RCC 7860 (cell line): ENCODE measurements around the gene INTS11.
A peak's percentile ranks its signal among the peaks of the same experiment; 100 is the strongest.

Source experiments
- DNase-seq: peaks from one replicate; pipeline ENCODE4 v3.0.0-alpha.2; 2015; ENCODE audit warnings: low spot score
- FAIRE-seq: peaks from 2 replicates; lab custom pipeline; 2012; peaks lifted over from hg19 to GRCh38; lab: Jason Lieb, UNC

The INTS11 gene

DNA sequence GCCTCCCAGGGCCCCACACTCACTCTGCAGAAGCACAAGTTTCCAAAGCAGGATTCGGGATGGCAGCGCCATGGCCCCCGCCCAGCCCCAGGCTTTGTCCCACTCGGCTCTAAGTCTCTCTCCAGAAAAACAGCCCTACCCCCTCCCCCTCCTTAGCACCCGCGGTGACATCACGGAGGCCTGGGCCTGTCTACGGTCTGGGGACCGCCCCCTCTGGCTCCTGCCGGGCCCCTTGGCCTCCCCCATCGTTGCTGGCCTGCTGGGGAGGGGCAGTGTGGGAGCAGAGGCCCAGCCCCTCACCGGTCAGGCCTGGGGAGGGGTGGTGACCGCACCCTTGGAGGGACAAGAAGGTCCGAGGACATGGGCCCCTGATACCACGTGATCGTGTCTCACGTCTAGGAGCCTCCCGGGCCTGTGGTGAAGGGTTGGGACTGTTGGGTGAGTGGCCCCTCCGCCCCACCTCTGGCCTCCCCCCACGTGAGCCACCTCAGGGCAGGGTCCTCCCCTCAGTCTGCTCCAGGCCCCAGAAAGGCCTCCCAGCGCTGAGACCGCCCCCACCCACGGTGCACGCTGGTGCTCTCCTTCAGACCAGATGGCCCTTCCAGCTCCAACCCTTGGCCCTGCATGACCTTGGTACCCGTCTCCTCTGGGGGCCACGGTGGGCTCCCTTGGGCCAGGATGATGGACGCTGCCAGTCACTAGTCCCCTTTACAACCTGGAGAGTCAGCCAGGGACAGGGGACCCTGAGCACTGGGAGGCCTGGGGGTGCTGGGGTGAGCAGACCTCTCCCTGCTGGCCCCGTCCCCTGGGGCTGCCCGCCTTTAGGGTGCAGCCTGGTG lies 34.2 kb upstream of the INTS11 start, which contains the start of gene MXRA8:
Gene MXRA8, minus strand, starts transcription at position 123 of the 839 bp plus-strand sequence. Its CDS starts 51 bp downstream, at position 72.
- FAIRE-seq: no peak
- DNase-seq: no peak

DNA sequence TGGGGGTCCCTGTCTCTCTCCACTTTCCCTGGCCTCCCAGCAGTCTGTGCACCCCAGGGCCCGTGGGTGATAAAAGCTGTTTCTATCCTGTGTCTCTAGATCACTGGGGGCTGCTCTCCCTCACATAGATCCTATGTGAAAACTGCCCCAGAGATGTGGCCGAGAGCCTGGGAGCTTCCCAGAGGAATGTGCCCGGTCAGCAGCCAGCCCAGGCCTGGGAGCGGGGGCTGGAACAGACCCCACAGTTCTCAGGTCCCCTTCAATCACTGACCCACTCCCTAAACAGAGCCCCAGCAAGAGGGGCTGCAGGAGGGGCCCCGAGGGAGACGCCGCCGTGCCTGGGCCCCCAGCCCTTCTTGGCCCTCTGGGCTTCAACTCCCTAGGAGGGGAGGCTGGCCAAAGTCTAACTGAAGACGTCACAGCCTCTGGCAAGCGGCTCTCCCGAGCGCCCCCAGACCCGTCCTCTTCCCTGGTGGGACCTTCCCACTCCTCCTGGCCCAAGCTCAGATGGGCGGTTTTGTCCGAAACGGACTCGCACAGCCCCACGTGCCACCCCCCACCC lies 33.5 kb upstream of the INTS11 start:
- FAIRE-seq (no peak), DNase-seq (no peak)

DNA sequence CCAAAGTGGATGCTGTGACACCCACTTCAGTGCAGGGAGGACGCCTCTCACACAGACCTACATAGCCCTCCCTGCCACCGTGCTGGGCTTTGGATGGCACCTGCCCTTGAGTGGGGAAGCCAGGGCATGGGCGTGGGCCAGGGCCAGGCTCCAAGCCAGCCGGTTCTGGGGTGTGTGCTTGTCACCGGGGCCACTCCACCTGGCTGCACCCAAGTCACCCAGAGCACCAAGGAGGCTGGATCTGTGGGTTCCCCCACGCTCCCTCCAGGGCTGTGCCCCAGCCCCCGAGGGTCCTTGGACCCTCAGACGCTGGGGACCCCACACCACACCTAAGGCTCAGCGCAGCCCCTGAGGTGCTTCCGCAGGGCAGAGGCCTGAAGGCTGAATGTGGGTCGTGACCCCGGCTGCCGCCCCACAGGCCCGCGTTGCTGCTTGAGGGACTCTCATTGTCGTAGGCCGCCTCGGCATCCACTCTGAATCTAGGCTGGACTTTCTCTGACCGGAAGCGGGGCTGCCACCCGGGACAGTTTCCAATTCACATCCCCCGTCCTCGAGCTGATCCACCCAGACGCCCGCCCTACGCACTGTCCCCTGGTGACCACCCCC lies 32.4 kb upstream of the INTS11 start:
- FAIRE-seq (no peak), DNase-seq (no peak)

DNA sequence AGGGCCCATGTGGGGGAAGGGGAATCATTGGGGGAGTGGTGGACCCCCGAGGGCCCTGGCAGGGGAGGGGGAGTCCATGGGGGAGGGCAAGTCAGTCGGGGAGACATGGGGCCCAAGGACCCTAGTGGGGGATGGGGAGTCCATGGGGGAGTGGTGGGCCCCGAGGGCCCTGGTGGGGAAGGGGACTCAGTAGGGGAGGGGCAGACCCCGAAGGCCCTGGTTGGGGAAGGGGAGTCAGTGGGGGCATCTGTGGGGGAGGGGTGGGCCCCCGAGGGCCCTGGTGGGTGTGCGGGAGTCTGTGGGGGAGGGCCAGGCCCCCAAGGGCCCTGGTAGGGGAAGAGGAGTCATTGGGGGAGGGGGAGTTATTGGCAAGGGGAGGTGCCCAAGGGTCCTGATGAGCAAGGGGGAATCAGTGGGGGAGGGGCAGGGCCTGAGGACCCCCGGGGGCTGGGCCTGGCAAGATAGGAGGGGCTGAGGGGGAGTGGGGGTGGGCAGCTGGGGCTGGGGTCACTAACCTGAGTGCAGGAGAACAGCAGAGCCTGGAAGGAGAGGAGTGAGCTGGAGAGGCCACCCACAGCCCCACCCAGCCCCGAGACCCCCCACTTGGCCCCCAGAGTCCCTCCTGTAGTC lies 31.8 kb upstream of the INTS11 start:
- FAIRE-seq (no peak), DNase-seq (no peak)

DNA sequence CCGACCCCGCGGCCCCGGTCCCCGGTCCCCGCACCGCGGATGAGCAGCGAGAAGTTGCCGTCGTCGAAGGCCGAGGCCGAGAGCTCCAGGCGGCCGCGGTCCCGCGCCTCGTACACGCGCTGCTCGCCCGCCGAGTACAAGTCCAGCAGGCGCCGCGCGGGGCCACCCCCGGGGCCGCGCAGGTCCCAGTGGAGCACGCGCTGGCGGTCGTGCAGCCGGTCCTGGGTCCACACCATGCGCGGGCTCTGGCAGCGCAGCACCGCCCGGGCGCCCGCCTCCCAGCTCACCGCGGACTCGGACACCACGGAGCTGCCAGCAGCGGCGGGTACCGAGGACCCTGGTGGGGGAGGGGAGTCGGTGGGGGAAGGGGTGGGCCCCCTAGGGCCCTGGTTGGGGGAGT lies 31.0 kb upstream of the INTS11 start:
- no peak for DNase-seq
- FAIRE-seq: no peak

DNA sequence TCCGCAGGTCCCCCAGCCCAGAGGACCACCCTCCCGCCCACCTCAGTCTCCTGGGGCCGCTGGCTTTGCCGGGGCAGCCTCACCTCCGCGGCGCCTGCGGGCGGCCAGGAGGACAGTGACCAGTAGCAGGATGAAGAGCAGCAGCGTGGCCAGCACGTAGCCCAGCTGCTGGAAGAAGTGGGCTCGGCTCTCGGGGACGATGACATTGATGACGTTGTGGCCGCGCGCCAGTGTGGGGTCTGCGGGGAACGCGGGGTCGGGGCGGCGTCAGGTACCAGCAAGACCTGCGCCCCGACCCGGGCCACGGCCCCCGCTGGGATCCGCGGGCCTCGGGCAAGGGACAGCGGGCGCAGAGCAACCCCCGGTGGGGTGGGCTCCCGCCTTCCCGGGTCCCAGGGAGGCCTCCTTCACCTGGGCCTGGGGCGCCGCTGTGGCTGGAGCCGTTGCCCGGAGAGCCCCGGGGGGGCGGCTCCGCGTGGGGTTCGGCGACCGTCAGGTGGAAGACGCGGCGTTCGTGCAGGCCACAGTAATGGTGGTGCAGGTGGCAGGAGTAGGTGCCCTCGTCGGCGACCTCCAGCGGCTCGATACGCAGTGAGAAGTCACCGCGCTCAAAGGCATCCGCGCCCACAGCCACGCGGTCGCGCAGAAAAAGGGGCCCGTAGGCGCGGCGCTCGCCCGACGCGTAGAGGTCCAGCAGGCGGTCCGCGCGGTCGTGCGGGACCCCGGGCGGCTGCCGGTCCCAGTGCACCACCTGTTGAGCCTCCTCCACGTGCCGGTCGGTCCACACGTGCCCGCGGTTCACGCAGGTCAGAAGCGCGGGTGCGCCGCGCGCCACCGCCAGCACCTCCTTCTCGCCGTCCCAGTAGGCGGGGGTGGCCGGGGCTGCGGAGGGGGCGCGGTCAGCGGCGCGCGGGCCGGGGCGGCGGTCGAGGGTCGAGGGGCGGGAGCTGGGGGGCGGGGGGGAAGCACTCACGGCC lies 30.1 kb upstream of the INTS11 start:
- no peak for FAIRE-seq
- DNase-seq: no peak

DNA sequence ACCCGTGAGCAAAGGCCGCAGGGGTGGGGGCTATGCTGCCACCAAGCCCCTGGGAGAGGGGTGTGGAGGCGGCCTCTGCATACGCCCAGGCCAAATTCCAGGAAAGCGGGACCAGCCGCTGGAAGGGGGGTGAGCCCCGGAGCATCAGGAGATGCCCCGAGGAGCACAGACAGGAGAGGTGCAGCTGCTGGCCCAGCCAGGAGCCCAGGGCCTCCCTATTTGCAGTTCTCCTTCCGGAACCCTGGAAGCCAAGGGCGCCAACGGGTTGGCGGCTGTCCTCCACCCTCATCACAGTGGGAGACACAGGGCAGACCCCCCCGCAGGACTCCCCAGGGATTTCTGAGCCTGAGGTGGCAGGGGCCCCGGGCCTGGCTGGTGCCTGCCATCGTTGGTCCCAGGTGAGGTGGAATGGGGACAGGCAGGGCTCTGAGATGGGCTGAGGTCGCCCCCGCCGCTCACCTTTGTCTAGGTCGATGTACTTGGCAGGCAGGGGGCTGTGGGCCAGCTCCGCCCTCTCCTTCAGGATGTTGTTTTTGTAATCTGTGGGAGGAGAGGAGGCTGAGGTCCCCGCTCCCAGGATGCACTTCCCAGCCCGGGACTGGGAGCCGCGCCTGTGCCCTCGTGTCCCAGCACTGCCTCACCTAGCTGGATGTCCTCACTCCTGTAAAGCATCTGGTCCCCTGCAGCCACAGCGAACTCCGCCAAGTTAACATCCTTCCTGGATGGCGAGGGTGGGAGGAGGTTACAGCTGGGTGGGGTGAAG lies 29.1 kb upstream of the INTS11 start:
- DNase-seq: no peak
- FAIRE-seq: no peak

DNA sequence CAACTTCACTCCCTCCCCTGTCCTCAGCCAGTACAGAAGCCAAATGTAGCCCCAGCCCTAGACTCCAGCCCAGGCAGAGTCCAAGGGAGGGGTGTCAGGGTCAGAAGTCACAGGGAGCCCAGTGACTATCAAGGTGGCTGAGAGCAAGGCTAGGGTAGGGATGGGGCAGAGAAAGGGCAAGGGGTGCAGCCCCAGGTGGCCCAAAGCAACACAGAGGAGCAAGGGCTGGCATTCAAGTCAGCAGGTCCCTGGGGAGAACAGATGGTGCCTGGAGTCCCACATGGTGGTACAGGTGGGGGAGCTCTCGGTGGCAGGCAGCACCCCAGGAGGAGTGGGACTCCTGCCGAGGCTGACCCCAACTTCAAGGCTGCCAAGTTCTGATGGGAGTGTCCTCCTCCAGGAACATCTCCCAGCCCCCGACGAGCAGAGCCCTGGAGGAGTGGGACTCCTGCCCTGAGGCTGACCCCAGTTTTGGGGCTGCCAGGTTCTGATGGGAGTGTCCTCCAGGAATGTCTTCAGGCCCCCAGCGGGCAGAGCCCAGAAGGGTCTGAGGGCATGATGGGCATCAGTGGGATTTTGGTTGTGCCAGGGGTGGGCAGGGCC lies 28.4 kb upstream of the INTS11 start:
- FAIRE-seq: no peak

DNA sequence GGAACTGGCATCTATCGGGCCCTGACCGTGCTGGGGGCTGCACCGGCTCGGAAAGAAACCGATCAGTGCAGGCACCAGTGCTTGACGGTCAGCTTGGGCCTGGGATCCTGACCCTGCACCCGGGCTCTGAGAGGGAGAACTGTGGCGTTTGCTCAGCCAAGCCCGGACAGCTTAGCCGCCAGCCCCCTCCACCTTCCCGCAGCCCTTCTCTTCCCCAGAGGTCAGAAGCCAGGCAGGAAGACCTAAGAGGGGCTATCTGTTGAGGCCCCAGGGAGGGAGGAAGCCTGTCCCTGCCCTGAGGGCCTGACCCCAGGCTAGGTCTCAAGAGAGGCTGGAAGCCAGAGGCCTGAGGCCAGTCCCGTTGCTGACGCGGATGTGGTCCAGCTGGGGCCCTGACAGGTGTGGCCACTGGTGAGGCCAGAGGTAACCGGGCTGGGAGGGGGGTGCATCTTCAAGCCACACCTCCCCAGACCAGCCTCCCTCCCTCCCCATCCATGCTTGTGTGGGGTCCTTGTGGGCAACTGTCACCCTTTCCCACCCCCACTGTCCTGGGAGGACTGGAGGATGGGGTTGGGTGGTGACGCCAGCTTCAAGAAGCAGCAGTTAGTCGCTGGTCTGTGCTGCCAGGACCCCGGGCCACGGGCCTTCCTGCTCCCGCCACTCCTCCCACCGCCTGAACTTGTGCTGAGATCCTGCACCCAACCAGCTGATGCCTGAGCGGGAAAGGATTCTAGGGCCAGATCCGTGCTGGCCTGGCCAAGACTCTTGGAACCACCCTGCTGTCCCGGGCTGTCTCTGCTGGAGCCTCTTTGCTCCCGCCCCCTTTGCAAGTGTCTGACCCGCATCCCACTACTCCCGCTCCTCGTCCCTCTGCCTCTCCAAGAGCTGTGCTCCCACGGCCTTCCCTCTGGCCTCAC lies 27.3 kb upstream of the INTS11 start:
- no peak for DNase-seq
- no peak for FAIRE-seq

More for the DNA sequence above, 28.4 kb upstream of the INTS11 start:
- no peak for DNase-seq

DNA sequence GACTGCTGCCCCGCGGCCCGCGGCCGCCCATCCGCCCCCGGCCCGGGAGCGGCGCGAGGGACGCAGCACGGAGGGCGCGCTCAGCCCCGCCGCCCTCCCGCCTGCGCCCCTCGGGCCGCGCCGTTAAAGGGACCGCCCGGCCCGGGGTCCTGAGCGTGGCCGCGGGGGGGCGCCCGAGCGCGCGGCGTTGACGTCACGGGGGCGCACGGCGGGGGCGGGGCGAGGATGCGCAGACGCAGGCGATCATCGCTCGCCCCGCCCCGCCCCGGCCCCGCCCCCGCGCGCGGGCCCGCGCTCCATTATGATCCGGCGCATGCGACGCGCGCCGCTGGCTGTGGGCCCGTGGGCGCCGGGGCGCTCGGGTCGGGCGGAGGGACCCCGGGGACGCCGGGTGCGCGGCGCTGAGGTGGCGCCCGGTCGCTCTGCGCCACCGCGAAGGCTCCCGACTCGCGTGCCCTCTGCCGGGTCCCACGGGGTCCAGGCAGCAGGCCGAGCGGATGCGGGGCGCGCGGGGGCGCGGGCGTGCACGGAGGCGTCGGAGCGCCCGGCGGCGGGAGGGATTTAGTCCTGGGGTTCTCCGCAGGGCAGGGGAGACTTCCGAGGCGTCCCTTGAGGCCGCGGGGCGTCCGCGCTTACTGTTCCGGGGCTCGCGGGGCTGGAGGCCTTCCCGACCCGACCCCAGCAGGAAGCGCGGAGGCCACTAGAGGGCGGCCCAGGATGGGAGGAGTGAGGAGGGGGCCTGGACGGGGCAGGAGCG lies 25.0 kb upstream of the INTS11 start, which contains the start of gene DVL1:
Gene DVL1, minus strand, starts transcription at position 163 of the 757 bp plus-strand sequence. CDS start 353 bp downstream, outside the sequence.
- DNase-seq (peak; percentile 24), FAIRE-seq (no peak)

DNA sequence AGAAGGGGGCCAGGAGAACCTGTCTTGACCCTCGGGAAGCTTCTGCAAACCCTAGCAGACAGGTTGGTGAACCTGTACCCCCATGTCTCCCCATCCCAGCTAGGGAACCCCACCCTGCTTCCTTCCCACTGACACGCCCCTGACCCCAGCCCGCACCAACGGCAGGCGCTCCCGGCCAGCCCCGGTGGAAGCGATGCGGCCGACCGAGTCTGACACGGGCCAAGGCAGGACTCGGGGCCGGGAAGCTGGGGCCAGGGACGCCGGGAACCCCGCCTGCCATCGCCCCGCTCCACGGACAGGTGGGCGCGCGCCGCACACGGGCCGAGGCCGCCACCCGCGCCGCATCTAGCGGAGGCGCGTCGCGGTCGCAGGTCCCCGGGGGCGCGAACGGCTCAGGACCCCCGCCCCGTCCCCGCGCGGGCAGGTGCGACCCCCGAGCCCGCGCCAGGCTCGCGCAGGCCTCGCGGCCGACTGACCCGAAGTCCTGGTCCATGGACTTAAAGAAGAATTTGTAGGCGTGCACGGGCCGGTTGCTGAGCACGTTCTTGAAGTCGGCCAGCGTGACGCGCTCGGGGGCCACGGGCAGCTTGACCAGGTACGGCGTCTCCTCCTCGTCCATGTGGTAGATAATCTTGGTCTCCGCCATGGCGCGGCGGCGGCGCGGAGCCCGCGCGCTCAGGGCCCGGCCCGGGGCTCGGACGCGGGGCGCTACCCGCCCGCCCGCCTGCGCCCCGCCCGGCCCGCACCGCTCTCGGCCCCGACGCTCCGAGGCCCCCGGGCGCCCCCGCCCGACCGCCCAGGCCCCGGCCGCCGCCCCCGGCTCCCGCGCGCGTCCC lies 24.2 kb upstream of the INTS11 start:
- no peak for FAIRE-seq
- DNase-seq: peak; percentile 17

DNA sequence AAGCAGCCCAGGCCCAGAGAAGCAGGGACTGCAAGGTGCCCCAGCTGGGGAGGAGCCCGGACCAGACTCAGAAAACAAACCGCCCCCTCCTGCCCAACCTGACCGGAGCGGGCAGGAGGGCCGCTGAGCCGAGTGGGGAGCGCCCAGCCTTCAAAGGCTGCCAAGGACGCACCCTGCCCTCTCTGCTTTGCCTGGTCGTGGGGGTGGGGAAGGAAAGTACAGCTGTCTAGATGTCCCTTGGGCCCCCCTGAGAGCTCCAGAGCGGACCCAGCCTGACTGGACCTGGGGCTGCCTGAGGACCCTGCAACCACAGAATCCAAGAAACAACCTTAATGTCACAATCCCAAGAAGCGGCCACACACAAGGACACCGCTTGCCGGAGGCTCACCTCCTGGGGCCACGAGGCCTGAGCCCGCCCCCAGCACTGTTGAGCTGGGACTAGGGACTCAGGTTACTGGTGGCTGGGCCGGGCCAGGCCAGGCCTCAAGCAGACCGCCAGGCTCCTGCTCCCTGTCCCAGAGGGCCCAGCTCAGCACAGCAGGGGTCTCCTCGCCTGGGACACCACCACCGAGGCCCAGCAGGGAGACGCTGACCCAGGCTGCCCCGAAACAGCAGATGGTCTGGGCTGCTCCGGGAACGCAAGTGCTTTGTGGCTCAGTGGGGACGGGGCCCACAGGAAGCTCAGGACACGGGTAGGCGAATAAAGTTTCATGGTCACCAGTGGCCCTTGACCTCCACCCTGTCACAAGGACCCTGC lies 23.4 kb upstream of the INTS11 start:
- FAIRE-seq (no peak), DNase-seq (peak; percentile 50)

DNA sequence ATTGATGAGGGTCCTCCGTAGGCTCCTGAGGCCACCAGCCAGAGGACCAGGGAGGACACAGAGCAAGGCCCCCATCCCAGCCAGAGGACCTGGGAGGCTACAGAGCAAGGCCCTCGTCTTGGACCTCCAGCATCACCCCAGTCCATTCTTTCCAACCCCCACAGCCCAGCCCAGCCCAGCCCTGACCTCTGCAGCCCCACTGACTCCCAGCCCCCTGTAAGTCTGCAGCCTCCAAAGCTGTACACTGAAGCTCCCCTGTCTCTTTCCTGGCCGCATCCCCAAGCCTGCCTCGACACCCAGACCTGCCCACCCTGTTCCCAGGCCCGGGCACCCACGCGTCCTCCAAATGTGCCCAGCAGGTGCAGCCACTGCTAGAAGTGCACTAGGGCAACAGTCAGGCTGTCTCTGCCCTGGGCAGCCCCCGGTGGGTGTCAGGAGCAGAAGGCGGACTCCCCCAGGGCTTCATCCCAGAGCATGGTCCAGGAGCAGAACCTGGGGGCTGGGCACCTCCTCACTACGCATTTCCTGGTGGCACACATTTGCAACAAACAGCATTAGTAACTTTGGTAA lies 22.7 kb upstream of the INTS11 start:
- no peak for FAIRE-seq
- no peak for DNase-seq

DNA sequence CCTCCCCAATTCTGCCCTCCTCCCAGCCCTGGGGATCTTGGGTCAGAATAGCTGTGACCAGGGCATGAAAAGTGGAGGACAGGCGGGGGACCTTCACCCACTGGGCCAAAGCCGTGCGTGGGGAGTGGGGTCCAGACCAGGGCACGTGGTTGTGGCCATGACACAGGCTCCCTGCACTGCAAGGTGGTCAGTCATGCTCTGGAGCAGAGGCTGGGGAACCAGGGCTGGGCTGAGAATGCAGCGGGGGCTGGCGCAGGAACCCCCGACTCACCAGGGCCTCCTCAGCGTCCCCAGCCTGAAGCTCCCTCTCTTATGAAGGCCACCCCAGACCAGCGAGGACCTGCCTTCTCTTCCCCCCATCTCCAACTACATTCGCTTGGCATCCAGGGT lies 22.0 kb upstream of the INTS11 start:
- FAIRE-seq: no peak
- DNase-seq: no peak

DNA sequence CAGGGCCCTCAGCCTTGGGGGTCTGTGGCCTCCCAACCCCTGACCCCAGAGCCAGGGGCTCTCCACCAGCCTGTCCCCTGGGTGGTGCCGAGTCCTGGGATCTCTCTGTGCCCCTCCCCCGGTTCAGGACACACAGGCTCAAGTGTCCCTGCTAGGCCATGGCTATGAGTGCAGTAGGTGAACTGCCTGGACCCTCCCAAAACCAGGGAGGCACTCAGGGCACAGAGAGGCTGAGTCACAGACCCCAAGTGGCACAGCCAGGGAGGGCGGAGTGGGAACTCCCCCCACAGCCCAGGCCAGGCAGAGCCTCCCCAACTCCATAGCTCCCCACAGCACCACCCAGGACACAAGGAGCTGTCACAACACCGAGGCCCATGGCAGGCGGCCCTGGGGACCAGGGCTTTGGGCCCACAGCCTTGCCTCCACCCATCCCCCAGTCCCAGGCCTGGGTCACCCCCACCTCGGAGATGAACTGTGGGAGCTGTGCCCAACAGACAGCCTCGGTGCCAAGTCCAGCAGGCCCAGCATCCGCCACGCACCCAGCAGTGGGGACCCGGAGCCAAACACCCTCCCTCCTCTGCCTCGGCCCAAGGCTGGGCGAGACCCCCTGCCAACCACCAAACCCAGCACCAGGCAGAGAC lies 21.5 kb upstream of the INTS11 start:
- FAIRE-seq (no peak), DNase-seq (no peak)
